AG09309 (cell line): ENCODE data around the gene HOXA9.

ENCODE experiments used
- DNase-seq: peaks from one replicate; pipeline ENCODE4 v3.0.0-alpha.2; 2010; ENCODE audit warnings: low read depth
- H3K4me3 ChIP-seq: 2 replicates; pipeline ENCODE4 v1.5.1; 2011; ENCODE audit warnings: mild to moderate bottlenecking, low read depth, low read length, moderate library complexity; ENCODE audit not compliant: control insufficient read depth
- TF ChIP-seq, protein P1 (sequence below): IDR thresholded peaks from 2 replicates; pipeline ENCODE4 v1.5.1; 2011; ENCODE audit warnings: mild to moderate bottlenecking, low read depth, low read length, inconsistent platforms; ENCODE audit not compliant: insufficient read depth, control insufficient read depth; ENCODE audit errors: missing control alignments

Gene HOXA9

DNA sequence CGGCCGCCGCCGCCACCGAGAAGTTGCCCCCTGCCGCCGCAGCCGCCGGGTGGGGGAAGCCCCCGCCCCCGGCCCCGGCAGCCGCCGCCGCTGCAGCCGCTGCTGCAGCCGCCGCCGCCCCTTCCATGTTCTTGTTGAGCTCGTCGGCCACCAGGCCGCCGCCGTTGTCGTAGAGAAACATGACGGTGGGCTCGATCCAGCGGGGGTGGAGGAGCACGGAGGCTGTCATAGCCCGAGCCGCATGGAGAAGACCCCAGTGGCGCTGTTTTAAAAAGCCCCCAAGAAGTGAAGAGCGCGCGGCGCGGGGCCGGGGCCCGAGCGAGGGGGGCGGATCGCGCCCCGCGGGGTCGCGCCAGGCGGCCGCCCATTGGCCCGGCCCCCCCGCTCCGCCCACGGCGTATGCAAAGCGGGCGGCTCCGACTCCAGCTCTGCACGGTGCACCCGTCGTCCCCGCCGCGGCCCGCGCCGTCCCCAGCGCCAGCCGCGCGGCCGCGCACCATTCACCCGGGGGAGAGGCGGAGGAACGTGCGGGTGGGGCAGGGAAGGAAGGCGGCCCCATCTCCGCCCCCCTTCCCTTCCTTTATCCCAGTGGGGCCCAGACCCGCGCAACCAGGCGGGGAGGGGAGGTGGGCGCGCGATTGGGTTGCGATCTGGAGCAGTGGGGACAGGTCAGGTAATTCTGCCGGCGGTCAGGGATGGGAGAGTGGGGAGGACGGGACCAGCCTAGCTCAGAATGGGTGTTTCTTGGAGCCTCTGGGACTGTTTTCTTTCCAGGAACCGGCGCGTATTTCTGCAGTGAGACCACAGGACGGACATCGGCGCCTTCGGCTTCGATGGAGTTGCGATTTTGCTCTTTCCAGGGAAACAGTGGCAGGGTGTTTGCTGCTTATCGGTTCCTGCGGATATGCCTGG, 34.8 kb upstream of the HOXA9 start, which contains the start of gene HOXA13:
HOXA13 (minus strand) TSS at position 243 of the 912 bp plus-strand sequence; CDS start at position 229, 14 bp downstream.
- DNase-seq, result no peak
- peak within 1 kb of the TSS; percentile 79 for H3K4me3 ChIP-seq
- TF ChIP-seq, protein P1, sequence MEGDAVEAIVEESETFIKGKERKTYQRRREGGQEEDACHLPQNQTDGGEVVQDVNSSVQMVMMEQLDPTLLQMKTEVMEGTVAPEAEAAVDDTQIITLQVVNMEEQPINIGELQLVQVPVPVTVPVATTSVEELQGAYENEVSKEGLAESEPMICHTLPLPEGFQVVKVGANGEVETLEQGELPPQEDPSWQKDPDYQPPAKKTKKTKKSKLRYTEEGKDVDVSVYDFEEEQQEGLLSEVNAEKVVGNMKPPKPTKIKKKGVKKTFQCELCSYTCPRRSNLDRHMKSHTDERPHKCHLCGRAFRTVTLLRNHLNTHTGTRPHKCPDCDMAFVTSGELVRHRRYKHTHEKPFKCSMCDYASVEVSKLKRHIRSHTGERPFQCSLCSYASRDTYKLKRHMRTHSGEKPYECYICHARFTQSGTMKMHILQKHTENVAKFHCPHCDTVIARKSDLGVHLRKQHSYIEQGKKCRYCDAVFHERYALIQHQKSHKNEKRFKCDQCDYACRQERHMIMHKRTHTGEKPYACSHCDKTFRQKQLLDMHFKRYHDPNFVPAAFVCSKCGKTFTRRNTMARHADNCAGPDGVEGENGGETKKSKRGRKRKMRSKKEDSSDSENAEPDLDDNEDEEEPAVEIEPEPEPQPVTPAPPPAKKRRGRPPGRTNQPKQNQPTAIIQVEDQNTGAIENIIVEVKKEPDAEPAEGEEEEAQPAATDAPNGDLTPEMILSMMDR, result no peak

GRCh38 chr7:27198871-27199801, 33.8 kb upstream of the HOXA9 start:
- TF ChIP-seq, protein P1, result no peak
- H3K4me3 ChIP-seq, result peak overlapping the region; percentile 79
- no peak for DNase-seq

GRCh38 chr7:27198138-27198841, 33.0 kb upstream of the HOXA9 start:
- TF ChIP-seq, protein P1, result no peak
- peak overlapping the region; percentile 79 for H3K4me3 ChIP-seq
- DNase-seq, result no peak

GRCh38 chr7:27197137-27198042, 32.1 kb upstream of the HOXA9 start:
- no peak for DNase-seq
- TF ChIP-seq, protein P1, result no peak
- peak overlapping the region; percentile 79 for H3K4me3 ChIP-seq

DNA sequence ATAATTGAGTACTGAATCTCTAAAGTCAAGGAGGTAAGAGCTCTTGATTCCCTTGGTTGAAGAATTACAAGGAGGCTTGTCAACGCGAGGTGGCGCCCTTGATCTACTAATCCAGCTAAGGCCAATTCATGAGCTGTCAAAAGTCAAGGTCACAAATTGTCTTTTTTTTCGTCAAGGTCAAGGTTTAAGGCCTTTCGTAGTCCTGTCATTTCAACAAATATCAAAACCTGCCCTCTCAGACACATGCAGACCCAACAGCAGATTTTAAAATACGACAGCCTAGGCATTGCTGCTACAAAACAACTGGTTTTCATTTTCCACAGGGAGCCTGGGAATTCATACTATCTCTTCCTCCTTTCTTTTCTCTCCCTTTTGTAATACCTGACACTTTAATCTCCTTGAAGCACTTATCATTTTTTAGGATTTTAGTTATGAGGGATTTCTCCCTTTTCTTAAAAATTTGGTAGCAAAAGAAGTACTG, 31.0 kb upstream of the HOXA9 start:
- no peak for DNase-seq
- TF ChIP-seq, protein P1, result peak; percentile 77
- H3K4me3 ChIP-seq, result peak overlapping the region; percentile 79
